DLD1 (cell line): ENCODE data around the gene FRMD5.

Experiments used
- in situ Hi-C: cut with HindIII; loops from 2 replicates; pipeline ENCODE4 v1.10.0; 2017; ENCODE audit warnings: low sequenced_read_pairs

FRMD5 gene

DNA sequence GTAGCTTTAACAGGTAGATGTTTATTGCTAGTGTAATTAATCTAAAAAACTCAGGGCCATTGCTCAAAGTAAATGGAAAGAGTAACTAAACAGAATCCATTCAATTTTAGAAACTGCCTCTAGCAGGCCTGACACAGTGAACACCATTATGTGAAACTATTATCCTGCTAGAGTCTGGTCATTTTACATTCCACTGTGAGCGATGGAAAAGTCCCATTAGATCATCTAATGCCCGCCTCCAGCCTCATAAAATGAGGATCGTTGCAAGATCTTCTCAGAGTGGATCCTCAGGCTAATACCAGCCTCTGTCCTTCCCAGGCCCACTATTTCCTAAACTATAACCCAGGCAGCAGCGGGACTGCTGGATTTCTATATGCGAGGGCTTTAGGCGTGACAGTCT is 260.6 kb downstream of the FRMD5 start:
- in situ Hi-C loops = no loop called here

DNA sequence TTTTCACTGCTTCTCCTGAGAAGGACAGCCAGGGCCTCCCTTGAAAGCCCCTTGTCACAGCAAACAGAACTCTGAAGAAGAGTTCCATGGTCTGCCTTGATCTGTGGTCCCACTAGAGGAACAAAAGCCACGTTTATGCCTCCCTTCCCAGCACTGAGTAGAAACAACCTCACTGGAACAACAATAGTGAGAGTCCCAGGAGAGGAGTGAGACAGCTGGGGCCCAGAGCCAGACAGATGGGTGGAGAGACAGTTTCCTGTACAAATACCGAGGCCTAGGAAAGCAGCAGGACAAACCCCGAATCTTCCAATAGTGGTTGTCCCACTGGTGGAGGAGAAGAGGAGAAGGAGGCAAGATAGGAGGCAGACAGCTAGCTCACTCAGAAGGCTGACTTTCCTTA is 262.2 kb downstream of the FRMD5 start:
- in situ Hi-C loops = no loop called here

DNA sequence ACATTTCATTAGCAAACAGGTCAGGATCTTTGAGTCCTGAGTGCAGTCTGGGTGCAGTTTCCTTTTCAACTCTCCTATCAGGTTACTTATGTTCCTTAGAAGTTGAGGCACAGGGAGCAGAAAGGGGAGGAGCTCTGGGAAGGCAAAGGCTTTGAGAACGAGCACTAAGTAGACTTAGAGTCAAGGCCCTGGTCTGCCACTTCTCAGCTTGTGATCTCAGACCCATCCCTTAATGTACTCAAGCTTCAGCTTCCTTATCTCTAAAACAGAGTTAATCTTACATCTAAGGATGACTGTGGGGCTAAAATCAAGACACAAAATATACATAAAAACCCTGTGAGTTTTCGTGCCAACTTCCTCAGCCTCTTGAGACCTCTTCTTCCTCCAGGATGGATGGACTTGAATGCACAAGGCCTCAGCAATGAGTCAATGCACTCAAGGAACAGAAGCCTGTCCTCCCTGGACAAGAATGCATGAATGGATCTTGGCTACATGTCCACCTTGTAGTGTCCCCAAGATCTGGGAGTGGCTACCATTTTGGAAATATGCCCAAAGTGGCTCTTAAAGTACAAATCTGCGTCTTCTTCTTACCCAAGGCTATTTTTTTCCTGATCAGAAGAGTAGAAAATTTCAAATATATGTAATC is 263.2 kb downstream of the FRMD5 start:
- in situ Hi-C loops = no loop called here

DNA sequence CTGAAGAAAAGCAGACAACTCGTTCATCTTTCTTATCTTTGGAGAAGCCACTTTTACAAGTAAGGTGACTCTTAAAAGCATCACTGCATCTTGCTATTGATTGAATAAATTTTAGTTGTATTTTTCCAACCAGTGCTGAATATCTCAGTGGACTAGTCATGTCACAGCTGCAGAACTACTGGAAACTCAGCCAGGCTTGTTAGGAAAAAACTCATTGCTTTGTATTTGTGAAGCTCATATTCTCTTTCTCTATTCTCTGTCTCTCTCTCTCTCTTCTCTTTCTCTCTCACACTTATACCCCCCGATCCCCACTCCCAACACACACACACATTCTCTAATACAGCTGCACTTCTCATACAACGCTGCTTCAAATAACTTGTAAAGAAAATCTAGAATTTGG is 264.0 kb downstream of the FRMD5 start:
- in situ Hi-C loops = no loop called here

DNA sequence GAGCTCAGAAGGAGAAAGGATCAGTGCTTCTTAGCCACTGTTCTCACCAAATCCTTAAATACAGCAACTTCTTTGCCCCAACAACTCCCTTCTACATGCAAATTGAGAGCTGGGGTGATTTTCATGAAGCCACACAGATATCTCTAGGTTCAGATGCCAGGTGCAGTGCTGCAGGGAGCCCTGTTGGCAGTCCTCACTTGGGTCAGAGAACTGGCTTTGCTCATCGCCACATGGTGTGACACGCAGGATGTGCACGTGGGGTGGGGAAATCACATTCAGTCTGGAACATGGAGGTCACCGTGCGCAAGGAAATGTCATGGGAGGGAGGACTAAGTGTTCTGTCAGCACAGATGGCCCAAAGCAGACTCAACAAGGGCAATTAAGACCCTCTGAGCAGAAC is 264.5 kb downstream of the FRMD5 start:
- in situ Hi-C loops = no loop called here

DNA sequence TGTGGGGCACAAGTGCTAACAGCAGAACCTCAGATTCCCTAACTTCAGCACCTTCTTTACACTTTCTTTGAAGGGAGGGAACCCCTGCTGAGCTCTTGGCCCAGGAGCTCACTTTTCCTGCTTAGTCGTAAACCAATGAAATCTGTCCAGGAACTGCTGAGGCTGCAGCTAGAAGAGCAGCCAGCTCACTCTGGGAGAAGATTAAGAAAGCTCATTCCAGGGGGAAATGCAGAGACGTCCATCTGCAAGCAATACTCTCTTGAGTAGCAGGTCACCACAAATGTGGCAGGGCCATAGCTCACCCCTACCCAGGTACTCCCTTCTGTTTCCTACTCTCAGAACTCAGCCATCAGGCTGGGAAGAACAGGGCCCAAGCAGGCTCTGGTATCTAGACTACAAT is 265.0 kb downstream of the FRMD5 start:
- in situ Hi-C loops = no loop called here

DNA sequence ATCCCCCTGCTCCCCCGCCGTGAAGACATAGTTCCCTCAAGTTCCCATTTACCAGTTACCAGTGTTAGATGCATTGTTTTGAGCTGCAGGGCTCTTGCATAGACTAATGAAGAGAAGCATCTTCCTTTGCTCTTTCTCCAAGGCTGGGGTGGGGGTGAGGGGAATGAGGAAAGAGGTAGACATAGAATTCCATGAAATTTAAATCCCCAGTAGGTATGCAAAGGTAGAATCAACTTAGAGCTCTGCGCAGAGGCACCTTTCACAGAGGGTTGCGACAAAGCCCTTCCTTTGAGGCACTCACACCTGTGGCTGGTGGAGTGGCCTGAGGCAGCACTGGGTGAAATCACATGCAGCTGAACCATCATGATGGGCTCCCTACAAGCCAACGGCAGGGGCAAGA is 266.9 kb downstream of the FRMD5 start:
- in situ Hi-C loops = no loop called here

DNA sequence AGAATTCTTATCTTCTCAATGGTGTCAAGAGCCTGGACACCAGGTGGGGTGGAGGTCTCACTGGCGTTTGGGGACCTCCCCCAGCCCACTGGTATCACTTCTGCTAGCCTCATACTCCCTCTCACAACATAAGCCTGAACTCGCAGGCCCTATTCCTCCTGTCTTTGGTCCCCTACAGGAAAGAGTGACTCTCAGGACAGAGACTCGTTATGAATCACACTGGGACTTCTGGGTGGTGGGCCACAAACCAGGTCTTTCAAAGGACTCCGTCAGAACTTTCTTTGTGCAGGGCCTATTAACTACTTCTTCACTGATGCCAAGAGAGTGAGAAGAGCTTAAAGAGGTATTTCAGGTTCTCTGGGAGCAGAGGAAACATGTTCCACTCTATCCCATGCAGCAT is 267.9 kb downstream of the FRMD5 start:
- in situ Hi-C loops = no loop called here

DNA sequence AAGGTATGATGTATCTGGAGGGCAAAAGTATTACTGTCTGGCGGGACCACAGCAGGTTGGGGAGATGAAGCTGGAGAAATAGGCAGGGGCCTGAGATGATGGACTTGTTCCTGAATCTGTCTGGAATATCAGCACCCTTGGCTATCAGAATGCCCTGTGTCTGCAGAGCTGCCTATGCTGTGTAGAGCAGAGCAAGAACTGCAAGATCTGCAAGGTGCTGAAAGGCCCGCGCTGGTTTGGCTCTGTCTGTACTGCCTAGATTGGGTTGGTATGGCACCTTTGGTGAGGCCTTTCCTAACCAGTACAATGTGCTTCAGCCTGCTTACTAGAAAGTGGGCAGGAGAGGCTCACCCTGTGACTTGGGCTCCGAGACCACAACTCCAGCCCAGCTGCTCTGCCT is 271.5 kb downstream of the FRMD5 start:
- in situ Hi-C loops = loop anchor here (25.0 kb wide), 1 partner anchor 214 kb away; no protein-coding TSS in a partner anchor

DNA sequence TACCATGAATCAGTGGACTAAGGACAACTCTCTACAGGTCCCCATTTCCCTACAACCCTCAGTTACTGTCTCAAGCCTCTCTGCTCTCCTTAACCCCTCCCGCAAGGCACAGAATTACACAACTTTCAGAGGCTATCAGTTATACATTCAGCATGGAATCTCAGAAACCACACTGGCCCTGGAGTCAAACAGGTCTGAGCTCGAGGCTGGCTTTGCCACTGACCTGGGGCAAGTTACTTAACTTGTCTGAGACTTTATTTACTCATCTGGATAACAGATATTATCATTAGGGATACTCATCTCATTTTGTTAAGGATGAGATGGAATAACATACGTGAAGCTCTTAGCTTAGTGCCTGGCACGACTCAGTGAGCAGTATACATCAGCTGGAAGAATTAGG is 273.1 kb downstream of the FRMD5 start:
- in situ Hi-C loops = loop anchor here (25.0 kb wide), 1 partner anchor 215 kb away; no protein-coding TSS in a partner anchor

DNA sequence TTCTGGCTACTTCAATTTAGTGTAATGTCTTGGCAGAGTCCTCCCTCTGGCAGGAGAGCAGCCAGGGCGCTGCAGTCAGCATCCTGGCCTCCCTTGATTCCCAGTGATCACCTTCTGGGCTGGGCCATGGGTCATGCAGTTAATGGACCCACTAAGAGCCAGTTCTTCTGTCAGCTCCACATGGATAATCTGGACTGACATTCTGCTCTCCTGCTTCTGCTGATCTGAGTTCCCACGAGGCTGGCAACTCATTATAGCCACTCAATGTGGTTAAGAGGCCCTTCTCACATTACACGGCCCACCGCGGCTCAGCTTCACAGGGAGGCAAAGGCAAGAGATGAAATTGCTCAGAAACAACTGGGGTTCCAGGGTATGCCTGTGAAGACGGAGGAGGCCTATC is 274.3 kb downstream of the FRMD5 start:
- in situ Hi-C loops = loop anchor here (25.0 kb wide), 1 partner anchor 216 kb away; no protein-coding TSS in a partner anchor

DNA sequence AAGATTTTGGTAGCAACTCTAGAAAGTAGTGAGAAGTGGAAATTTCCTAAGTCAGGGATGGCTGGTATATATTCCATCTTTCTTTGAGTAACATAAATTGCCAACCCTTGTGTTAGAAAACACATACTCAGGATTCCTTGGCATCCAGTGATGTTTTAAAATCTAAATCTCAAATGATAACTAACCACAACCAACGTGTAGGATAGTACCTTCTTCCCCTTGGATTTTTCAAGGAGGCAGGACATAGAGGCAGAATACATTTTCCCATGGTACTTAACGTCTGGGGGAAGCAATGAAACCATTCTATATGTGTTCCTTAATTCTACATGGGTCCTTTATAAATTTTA is 274.8 kb downstream of the FRMD5 start:
- in situ Hi-C loops = loop anchor here (25.0 kb wide), 1 partner anchor 217 kb away; no protein-coding TSS in a partner anchor

DNA sequence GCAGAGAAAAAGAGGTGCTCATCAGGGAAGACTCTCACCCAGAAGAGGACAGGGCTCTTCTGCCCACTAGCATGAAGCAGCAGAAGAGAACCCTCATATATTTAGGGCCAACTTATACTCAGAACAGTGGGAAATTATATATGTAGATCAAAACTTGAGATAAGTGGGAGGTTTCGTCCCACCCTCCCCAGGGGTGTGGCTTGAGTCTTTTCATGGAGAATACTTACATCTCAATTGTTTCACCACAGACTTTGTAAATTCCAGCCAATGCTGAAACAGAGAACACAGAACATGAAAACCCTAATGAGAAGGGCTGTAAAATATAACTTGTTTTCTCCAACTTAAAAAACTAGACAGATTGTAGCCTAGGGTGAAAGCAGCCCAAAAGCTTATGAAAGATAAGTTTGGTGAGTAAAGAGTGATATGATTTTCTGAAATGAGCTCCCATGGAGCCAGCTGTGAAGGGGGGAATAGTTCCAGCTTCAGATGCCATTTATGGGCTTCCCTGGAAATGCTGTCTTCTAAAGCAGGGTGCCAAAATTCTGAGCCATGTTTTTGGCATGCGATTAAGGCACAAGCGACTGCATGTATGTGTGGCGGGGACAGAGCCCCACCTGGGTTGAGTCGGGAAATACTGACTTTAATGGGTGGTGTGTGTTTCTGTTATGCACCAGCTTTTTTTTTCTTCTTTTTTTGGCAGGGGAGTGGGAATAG is 275.4 kb downstream of the FRMD5 start:
- in situ Hi-C loops = loop anchor here (25.0 kb wide), 1 partner anchor 218 kb away; no protein-coding TSS in a partner anchor

DNA sequence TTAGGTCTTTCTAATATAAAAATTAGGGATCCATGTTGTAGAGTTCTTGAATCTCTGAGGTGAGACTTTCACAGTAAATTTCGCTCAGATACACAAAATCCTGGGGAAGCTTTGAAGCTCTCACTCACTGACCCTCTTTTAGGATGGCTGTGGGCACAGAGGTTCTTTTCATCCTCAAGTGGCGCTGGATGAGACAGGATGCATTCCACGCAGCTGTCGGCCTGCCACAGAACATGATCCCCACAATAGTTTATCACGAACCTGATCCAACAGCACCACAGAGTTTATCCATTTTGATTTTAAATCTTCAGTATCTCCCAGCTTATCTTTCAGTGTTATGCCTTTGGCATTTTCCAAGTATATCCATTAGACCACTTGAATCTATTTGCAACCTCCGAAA is 276.4 kb downstream of the FRMD5 start:
- in situ Hi-C loops = loop anchor here (25.0 kb wide), 1 partner anchor 219 kb away; no protein-coding TSS in a partner anchor

DNA sequence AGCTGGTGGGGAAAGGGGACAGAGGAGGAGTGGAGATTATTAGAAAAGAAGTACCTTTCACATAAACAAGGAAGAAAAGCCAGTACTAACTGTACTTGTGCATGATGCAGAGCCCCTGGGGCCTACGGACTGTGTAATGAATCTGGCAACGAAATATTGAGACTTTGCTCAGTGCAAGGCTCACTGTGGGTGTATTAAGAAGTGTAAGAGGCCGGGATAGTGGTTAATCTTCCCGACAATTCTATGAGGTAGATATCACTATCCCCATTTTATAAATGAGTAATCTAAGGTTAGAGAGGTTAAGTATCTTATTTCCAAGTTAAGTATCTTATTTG is 278.8 kb downstream of the FRMD5 start:
- in situ Hi-C loops = loop anchor here (25.0 kb wide), 1 partner anchor 221 kb away; no protein-coding TSS in a partner anchor

DNA sequence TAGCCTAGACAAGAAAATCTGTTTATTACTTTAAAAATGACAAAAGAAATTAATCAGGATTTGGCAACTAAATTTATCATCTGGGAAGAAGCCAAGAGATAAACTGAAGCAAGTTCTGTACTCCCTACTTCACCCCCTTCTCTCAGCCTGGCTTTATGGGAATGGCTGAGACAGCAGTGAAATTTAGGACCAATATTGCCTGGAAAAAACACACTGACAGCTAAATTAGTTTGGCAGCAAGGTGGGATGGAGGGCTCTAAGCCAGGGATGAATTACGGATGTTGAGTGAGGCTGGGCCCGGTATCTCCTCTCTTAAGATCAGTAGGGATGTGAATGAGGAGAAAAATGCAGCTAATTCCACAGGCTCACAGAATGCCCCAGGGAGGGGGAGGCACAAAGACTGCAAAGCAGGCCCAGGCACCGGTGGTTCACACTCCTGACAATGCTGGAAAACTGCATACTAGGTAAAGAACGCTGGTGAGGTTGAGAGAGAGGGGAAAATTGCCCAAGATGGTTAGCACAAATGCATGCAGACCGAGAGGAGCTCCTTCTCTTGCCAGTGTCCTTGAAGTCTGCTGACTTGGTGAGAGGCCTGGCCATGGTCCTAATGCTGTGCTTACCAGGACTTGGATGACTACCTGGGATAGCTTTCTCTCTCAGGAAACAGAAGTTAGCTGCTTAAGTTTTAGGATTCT is 279.3 kb downstream of the FRMD5 start:
- in situ Hi-C loops = loop anchor here (25.0 kb wide), 1 partner anchor 222 kb away; no protein-coding TSS in a partner anchor

DNA sequence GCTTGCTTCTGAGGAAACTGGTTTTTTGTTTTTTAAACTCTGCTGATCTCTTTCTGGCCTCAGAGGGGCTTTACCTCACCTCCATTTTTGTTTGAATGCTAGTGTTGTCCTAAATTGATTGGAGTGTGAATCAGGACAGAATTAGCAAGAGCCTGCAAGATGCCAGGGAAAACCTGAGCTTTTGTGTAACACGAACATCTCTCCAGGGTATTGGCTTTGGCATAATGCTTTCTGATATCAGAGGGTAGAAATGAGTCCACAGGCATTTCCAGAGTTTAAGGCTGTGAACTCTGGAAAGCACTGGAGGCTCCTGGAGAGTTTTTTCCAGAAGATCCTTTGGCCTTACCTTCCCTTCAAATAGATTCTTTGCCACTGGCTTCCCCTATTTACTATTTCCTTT is 281.1 kb downstream of the FRMD5 start:
- in situ Hi-C loops = loop anchor here (25.0 kb wide), 1 partner anchor 223 kb away; no protein-coding TSS in a partner anchor

DNA sequence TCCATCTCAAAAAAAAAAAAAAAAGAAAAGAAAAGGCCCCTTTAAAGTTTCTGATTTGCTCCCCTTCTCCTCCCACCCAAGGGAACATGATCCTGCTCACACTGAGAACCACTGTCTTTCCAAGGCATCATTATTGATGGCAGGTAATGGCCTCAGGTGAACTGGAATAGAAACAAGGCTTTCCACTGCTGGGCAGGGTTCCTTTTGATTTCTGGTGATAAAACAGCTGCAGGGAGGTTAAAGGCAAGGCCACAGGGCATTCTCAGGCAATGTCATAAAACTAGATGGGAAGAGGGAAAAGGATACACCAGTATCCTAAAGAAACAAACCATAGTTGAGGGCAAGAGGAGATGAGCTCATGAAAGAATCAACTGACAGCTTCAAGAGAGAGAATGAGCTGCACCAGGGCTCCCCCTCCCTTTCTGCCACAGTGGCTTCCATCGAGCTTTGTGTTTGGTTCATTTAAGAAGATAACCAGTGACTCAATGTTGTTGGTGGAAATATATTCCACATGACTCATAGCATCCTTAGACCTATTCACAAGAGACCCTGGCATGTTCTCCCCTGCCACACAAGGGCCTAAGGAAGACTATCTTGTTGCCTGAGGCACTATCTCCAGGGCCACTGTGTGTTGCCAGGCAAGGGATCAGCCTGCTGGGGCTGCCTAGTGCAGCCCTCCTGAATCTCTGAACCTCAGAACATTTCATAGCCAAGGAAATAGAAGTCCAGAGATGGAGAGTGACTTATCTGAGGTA is 281.9 kb downstream of the FRMD5 start:
- in situ Hi-C loops = loop anchor here (25.0 kb wide), 1 partner anchor 224 kb away; no protein-coding TSS in a partner anchor

DNA sequence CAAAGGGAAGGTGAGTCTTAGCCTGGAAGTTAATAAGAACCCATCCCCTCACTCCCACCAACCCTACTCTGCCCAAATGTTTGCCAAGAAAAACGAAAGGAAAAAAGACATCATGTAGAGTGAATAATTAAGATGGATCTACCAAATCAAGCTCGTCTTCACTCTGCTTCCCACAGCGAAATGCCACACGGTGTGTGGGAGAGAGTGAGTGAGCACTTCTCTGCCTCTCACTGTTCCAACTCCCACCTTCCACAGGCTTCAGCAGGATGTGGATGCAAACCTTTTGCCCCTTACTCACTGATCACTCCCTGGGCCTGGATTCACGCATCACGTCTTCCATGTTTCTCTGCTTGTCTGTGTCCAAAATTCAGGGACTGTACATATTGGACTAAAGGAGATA is 282.9 kb downstream of the FRMD5 start:
- in situ Hi-C loops = loop anchor here (25.0 kb wide), 1 partner anchor 225 kb away; no protein-coding TSS in a partner anchor

DNA sequence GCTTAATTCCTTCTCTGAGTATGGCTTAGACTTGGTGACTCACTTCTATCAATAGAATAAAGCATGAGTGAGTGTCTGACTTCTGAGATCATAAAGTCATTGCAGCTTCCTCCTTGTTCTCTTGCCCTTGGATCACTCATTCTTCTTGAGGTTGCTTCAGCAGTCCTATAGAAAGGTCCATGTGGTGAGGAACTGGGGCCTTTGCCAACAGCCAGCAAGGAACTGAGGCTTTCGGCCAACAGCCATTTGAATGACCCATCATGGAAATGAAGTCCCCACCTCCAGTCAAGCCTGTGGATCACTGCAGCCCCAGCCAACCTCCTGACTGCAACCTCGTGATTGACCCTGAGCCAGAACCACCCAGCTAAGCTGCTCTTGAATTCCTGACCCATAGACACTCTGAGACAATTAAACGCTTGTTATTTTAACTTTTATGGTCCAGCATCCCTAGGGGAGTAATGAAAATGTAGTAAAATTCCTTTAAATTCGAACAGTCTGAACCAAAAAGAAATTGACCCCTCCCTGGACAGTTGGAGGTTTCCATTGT is 283.8 kb downstream of the FRMD5 start:
- in situ Hi-C loops = loop anchor here (25.0 kb wide), 1 partner anchor 226 kb away; no protein-coding TSS in a partner anchor
